GM10847 (cell line): Measurements from ENCODE around the gene LRRC18.

Source experiments
- POLR2A ChIP-seq: IDR thresholded peaks from 2 replicates; pipeline ENCODE4 v1.6.1; 2011; ENCODE audit not compliant: insufficient read length; ENCODE audit errors: extremely low read depth

Gene LRRC18

DNA sequence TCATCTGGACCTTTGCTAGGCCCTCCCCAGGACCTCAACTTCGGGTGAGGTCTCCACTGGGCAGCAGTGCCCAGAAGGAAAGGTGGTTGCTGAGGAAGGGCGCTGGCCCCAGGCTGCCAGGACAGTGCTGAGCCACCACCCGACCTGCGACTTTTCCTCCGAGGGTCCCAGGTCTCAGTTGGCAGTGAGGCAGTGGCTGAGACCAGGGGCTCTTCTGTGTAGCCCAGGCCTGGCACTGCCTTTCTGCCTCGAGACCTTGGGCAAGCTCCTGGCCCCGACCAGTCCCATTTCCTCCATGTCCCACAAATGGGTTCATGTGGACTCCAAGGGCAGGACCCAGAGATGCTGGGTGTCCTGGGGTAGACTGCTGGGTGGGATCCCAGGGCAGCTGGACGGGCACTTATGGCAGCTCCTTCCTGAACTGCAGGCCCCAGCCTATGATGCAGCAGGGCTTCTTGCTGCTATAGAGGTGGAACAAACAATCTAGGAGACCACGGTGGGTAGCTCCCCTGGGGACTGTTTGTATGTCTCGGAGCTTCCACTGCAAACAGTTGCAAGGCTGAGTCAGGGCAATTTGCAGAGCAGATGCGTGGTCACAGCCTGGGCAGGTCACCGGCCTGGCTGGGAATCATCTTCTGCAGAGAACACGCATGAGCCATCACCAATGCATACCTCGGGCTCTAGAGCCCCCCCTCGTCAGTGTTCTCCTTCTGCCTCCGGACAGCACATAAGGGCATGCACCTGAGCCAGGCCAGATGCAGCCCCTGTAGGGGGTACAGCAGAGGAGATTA is 17.9 kb upstream of the LRRC18 start:
- TF ChIP-seq POLR2A, result no peak

DNA sequence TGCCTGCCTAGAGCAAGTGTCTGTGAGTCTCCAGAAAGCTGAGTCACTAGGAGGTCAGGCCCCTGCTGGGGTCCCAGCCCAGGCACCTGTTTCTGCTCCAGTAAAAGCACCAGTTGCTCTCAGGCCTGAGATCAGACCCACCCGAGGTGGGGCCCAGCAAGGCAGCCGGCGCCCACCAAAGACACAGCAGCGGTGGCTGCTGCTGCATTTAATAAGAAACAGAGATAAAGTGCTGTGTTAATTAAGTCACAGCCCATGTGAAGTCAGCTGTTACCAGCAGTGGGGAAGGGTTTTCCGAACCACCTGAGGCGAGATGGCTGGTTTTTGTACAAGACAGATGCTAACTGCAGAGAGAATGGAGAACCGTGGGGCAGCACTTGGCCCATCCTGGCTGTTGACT is 12.1 kb upstream of the LRRC18 start:
- TF ChIP-seq POLR2A, result no peak

DNA sequence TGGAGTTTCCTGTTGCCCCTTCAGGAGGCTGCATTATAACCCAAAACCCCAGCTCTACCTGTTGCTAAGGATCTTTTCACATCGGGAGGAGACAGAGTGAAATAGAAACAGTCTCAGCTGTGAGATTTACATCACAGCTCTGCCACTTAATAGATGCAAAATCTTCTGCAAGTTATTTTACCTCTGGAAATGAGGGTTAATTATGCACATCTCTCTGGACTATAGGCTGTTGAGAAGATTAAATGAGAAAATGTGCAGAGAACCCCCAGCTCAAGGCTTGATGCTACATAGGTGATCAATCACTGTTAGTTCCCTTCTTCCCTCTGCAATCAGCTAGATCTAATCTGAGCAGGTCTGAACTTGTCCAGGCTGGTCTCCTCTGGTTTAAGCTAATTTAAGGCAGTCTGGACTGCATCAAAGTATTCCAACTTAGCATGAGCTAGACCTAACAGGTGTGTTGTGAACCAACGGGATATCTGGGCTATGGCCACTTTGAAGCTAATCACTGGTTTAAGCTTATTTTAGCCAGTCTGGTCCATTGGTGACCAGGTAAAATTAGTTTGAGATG is 8.9 kb upstream of the LRRC18 start:
- TF ChIP-seq POLR2A, result no peak

DNA sequence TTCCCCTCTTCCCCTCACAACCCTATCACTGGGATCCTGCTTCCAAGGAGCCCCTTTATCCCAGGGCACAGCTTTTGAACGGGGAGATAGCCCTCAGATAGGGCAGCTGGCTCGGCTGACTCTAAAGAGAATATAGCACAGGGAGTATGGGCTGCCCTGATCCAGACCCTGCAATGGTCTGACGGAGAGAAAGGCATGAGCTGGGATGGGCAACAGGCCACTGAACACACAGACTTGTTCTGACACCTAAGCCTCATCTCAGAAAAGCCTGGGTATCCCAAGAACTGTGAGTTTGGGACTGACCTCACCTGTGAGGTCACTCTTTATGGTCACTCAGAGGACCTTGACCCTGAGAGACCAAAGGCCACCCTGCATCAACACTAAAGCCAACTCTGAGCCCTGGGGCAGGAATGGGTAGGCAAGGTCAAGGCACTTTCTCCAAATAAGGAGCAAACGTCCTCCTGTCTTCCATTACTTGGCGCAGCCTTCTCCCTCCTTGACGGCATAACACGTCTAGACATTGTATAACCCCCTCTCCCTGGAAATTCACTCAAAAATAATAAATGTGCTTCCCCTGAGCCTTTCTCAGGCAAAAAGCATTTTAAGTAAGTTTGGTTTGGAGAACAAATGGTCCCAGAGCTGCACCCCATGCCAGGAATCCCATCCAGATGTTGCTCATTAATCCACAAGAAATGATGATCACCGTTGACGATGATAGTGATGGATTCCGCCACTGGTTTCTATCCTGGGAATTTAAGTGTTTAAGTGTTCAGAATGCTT is 8.2 kb upstream of the LRRC18 start:
- TF ChIP-seq POLR2A, result no peak

DNA sequence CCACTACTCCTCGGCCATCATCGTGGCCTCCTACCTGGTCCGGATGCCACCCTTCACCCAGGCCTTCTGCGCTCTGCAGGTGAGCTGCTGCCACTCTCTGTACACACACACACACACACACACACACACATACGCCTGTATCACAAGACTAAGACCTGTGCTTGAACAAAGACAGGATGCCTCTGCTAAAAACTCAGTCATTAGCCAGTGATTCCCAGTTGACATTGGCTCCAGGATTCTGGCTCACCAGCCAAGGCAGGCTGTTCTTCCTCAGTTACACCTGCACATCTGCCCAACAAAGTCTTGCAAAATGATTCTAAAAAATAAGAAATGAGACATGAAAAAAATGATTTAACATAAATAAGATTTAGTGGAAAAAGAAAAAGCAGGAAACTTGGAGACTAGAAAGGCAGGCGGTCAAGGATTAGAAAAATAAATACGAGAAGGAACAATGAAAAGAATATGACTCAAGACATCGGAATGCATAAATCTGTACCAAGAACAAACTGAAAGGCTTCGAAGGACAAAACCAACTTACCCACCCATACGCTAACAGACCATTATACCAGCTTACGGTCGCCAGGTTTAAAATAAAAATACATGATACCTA is 7.4 kb upstream of the LRRC18 start:
- TF ChIP-seq POLR2A, result no peak

DNA sequence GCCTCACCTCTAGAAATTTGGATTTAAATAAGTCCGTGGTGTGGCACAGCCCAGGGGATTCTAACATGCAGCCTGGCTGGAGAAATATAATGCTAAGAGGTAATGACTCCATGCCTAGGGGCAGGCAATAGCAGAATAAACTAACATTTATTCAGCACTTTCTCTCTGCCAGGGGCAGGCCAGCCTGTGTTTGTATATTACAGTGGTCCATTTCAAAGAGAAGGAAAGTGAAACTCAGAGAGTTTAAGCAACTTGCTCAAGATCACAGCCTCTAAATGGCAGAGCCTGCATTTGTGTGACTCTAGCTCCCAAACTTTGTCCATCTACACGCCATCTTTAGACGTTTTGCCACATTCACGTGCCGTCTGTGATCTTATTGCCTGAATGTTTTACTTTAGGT is 6.7 kb upstream of the LRRC18 start:
- no peak for TF ChIP-seq POLR2A

DNA sequence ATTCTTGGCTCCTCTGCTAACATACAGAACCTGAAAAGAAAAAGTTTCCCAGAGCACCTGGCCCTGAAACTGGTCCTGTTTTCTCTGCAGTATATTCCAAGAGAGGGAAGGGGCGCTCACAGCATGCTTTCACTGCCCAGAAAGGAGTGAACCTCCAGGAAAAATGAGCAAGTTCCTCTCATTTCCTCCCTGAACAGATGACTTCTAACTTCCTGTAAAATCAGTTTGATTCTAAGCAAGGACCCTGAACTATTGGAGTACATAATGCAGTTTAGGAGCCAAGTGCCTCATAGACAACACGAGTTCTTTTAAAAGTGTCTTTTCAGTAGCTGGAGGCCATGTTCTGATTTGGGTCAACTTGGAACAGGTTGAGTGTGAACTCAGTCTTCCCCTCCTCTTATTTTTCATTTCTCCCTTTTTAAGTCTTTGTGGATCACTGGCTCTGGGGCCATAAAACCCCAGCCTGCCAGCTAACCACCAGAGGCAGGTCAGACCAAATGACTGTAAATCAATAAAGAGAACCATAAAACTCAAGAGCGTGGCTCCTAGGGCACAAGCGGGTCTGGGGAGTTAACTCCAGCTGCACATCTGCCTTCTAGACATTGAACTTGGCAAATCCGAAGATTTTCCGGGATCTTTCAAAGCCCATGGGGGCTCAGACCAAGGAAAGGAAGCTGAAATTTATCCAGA is 5.9 kb upstream of the LRRC18 start:
- no peak for TF ChIP-seq POLR2A

DNA sequence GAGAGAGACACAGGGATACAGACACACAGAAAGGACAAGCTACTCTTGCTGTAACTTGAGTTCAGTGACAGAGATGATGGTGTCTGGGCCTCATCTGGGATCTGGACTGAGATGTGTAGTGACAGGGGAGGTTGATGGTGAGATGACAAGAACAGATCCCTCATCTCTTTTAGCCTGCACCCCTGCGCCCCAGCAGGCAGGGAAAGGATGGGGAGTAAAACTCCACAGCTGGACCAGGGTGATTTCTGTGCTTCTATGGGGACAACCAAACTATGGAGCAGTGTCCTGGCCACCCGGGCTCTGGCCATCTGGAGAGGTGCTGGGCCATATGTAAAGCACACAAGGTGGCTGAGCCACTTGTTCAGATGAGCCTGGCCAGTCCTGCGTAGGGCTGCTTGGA is 4.5 kb upstream of the LRRC18 start:
- TF ChIP-seq POLR2A, result no peak

DNA sequence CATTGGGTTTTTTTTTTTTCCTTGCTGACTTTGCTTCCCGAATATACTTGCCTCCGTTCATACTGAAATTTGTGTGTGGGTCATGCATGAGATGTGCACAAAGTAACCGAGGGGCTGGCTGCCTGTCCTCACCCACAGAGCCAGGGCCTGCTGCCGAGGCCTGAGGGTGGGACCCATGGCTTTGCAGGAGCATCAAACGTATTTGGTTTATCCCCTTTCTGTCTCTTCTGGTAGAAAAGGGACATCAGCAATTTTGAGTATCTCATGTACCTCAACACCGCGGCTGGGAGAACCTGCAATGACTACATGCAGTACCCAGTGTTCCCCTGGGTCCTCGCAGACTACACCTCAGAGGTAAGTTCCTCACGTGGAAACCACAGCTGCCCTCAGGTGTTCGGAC is 3.5 kb upstream of the LRRC18 start:
- TF ChIP-seq POLR2A, result no peak

DNA sequence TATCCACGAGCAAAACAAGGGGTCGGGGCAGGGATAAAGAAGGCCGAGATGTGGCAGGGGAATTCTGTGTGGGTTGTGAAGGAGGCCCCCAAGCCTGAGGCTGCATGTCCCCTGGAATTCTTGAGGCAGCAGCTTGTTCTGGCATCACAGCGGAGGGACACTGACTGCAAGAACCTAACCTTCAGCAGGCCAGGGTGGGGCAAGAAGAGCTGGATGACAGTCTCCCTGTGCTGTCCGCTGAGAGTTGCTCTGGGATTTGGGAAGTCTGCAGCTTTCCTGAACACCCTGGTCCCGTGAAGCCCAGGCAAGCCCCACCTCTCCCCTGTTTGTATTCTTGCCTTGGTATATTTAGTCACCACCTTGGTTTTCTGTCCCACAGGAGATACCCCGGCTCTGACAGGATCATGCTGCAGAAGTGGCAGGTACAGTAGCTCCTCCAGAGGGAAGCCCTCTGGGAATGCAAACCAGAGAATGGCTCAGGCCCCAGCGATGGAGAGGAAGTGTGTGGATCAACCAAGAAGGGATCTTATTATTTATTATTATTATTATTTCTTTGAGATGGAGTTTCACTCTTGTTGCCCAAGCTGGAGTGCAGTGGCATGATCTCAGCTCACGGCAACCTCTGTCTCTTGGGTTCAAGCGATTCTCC is 1.9 kb upstream of the LRRC18 start:
- no peak for TF ChIP-seq POLR2A

DNA sequence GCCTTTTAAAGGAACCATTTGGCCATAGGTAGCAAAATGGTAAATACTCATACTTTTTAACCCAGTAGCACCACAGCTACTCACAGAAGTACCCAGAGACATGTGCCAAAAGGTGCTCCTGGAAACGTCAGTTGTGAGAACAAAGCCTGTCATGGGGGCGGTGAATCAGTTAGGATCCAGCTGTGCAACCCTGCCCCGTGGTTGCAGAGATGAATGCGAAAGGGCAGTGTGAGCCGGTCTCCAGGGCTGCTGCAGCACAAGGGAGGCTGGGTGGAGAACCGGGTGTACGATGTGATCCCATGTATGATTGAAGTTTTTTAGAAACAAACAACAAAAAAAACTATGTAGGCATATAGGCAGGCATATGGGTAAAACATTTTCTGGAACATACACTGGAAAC is 1.3 kb upstream of the LRRC18 start:
- no peak for TF ChIP-seq POLR2A

DNA sequence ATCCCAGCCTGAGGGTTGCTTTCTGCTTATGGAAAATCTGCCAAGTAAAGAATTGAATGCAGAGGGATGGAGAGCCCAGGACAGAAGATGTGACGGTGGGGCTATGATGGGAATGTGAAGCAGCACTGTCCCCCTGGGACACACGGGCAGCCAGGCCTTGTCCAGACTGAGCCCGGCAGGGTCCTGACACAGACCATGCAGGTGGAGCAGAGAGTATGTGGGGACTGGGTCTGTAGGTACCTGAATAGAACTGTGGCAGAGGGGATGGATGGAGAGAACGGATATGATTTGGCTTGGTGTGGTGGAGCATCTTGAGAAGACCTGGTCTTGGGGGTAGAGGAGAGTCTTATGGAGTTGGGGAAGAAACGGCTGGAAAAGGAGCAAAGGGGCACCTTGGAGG is 732 bp upstream of the LRRC18 start:
- no peak for TF ChIP-seq POLR2A

DNA sequence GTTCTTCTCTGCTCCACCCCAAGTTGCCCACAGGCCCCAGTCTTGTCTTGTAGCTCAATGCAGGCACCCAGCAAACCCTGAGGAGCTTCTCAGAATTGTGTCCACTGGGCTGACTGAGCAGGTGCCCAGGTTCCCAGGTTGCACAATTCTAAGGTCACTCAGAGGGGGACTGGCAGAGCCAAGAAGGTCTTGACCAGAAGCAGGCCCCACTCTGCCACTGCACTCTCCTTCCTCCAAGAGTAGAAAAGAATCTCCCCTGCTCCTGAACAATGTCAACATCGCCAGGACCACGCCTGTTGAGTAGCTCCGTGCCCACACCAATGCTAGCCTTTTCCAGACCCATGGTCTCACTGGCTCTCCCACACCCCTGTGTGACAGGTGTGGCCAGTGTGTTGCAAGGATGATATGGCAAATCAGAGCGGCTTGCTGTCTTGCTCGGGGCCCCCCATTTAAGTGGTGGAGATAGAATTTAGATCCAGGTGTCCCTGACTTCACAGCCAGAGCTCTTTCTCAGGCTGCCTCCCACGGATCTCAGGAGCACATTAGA is 577 bp downstream of the LRRC18 start:
- TF ChIP-seq POLR2A, result no peak

DNA sequence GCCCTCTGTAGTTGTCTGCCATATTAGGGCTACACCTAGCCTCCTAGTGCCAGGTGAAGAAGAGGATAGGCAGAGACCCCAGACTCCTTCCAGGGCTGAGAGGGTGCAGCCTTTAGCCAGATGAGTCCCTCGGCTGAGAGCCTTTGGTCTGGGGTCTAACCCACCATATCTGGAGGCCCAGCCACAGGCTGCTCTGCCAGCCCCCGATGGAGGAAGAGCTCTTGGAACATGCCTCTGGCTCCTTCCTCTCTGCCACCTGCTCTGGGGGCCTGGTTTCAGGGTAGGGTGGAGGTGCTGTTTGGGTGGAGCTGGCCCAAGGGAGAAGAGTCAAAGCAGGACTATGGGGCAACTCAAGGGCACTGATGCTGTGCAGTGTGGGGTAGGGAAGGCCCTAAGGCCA is 1.4 kb downstream of the LRRC18 start:
- TF ChIP-seq POLR2A, result no peak
